GM21390 (cell line): ENCODE results near the gene ACSF3.

Experiments
- ATAC-seq: cut with Tn5 transposase; IDR thresholded peaks from one replicate; pipeline ENCODE4 v1.9.1; 2021; ENCODE audit not compliant: unreplicated experiment

Gene ACSF3

DNA sequence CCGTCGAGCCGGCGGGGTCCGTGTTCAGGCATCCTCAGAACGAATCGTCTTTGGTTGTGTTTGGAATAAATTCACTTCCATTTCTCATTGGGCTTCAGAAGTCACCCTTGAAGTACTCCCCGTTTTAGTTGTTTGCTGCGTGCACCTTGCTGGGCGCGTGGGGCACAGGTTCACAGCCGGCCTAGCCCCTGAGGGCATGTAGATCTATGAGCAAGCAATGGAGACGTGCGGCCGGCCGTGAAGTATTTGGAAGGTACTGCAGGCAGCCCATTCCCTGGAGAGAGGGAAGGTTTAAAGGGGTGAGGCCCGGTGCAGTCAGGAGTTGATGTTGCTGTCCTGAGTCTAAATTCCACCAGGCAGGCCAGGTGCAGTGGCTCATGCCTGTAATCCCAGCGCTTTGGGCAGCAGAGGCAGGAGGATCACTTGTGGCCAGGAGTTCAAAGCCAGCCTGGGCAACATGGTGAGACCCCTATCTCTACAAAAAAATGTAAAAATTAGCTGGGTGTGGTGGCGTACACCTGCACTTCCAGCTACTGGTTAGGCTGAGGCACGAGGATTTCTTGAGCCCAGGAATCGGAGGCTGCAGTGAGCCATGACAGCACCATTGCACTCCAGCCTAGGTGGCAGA lies 714 bp downstream of the ACSF3 start:
- peak; percentile 11 for ATAC-seq

DNA sequence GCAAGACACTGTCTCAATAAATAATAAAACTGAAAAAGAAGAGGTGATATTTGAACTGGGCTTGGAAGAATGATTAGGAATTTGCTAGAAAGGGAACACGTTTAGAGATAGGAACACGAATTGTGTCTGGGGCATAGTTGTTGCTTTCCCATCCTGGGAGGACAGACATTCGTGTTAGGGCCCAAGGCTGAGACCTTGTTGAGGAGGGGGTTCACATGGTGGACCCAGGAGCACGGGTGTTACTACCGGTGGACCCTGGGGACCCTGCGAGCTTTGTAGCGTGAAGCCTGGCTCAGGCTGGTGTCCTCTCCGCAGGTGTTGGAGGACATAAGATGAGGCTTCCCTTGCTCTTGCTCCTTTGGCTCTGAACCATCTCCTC lies 1.2 kb downstream of the ACSF3 start:
- no peak for ATAC-seq

DNA sequence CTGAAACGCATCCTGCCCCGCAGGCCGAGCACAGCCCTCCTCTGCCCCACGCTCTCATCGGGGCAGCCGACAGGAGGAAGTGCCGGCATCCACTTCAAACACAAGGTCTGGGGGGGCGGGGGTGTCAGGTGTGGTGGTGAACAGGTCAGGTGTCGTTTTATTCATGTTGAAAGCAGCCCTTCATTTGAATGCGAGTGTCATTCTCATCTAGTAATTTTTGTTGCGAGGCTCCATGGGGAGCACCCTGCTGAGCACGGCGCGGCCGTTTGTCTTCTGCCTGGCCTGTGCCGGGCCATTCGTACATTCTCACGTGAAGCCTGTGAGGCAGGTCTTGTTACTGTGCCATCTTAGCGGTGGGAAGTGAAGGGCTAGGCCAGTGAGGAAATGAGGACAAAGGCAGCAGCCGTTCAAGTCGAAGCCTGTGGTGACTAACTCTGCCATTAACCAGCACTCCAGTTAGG lies 1.9 kb downstream of the ACSF3 start:
- ATAC-seq, result no peak

- ATAC-seq, result no peak
These were observed 2.5 kb downstream of the ACSF3 start for GRCh38 chr16:89096042-89096717.

DNA sequence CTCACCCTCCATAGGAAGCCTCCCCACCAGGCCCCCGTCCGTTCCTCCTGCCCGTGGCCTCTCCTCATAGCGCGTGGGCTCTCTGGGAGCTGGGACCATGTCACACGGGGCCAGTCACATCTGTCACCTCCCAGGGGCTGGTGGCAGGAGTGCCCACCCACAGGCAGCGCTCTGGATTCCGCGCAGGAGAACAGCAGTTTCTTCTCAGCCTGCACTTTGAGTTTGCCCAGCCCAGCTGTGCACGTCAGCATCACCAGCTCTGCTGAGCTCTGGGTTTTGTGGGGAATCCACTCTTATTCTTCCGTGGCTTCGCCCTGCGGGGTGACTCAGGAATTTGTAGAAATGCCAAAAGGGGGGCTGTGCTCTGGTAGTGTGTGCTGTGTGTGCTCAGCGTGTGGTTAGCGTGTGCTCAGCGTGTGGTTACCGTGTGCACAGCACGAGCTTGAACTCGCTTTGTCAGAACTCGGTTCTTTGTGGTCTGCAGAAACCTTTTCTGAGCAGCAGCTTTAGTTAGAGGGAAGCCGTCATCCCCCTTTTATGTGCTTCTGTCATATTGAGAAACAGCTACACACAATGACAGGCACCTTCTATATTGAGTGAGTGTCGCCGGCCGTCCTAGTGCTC lies 3.2 kb downstream of the ACSF3 start:
- no peak for ATAC-seq

- ATAC-seq, result no peak
These were observed 3.7 kb downstream of the ACSF3 start for GRCh38 chr16:89097392-89097772.

DNA sequence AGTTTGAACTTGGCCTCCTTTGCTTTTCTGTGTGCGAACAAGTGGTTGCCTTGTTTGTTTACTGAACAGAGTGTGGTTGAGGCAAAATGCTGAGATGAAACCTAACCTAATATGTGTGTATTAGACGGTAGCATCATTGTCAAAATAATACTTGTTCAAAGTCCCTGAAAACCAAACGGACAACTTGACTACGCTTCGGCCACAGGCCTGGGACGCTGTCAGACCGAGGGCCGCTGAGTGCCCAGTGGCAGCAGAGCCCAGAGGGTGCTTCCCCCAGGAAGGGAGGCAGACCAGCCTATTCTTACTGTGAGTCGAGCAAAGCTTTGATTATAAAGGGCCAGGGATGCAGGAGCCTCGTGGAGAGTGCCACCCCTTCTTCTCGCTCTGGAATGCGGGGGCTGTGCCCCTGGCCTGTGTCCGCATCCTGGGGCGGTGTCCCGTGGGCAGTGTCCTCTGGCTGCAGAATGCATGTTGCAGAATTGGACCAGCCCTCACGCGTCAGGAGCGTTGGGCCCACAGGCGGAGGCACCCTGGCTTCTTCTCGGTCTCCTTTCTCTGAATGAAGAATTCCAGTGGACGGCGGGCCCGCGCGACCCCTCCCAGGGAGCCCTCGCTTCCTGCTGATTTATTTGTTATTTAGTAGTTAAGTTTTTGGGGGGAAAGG lies 5.2 kb downstream of the ACSF3 start:
- ATAC-seq, result no peak

DNA sequence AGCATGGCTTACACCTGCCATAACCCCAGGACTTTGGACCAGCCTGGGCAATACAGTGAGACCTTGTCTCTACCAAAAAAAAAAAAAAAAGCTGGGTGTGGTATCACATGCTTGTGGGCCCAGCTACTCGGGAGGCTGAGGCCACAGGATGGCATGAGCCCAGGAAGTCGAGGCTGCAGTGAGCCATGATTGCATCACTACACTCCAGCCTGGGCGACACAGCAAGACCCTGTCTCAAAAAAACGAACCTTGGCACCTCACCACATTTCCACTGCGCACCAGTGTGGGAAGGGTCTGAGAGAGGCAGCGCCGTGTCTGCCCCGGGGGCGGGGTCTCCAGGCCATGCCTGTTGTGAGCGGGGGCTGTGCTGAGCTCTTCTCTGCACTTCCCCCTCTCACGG lies 6.3 kb downstream of the ACSF3 start:
- ATAC-seq, result no peak

GRCh38 chr16:89100601-89101302 lies 7.1 kb downstream of the ACSF3 start:
- ATAC-seq, result no peak

DNA sequence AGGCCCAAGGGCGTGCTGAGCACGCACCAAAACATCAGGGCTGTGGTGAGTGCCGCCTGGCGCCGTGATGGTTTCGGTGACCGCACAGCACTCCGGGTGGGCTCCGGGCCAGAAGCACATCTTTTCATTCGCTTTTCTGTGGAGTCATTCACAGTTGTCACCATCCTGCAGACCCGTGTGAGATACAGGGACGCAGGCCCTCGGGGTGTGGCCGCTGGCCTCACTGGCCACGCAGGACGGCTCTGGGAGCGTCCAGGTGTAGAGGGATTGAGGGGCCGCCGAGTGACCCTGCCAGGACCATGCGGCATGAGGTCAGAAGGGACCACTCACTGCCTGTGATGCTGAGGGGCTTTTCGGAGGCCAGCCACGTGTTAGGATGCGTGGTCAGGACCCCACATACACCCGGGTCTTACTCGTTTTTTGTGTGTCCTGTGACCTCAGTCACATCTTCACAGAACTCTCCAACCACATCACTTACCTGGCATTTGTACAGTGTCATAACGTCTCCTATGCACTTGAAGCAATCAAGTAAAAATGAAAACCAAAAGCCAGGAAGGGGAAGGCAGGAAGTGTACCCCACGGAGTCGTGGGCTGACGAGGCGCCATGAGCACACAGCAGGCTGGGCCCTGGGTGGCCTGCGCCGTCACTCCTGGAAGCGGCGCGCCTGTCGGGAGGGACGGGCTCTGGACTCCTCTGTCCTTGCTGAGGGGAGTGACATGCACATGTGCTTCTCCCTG lies 7.8 kb downstream of the ACSF3 start:
- ATAC-seq, result no peak

DNA sequence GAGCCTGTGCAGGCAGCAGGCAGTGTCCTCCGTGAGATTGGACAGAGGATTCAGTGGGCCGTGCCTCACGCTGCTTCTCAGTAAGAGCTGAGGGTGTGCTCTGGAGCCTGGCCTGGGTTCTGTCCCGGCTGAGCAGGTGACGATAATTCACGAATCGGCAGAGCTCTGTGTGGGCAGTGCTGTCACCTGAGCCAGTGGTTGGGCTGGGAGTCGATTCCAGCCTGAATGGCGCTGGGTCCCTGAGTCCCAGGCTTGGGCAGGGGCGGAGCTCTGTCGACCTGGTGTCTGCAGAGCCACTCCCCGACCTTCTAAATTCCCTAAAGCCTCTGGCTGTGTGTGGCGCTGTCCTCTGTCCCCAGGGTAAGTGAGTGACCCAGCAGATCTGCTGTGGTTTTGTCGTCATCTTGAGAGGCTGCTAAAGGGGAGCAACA lies 8.4 kb downstream of the ACSF3 start:
- ATAC-seq, result no peak

DNA sequence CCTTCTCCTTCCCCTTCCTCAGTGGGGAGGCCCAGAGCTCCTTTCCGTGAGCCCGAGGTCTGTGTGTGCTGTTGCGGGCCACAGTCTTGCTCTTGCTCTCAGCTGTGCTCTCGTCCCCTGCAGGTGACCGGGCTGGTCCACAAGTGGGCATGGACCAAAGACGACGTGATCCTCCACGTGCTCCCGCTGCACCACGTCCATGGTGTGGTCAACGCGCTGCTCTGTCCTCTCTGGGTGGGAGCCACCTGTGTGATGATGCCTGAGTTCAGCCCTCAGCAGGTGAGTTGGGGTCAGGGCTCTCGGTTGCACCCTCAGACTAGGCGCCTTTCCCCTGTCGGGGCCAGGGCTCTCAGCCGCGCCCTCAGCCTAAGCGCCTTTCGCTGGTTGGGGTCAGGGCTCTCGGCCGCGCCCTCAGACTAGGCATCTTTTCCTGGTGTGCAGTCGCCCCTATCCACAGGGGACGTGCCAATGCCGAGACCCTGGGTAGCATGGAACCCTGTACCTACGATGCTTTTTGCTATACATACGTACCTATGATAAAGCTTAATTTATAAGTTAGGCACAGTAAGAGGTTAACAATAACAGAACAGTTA lies 8.9 kb downstream of the ACSF3 start:
- ATAC-seq, result no peak

DNA sequence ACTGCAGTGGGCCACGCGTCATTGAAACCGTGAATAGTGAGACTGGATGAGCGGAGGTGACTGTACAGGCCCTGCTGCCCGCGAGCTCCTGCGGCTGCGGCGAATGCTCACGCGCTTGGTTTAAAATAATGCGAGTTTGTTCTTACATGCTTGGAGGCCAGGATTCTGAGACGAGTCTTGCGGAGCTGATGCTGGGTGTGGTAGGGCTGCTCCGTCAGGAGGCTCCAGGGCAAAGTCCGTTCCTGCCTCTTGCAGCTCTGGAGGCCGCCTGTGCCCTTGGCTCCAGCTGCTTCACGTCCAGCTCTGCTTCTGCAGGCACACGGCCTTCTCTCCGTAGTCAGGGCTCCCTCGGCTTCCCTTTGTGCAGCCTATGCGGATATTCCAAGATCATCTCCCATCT lies 9.5 kb downstream of the ACSF3 start:
- ATAC-seq, result no peak

GRCh38 chr16:89103781-89104180 lies 10.1 kb downstream of the ACSF3 start:
- no peak for ATAC-seq

GRCh38 chr16:89104303-89104702 lies 10.7 kb downstream of the ACSF3 start:
- no peak for ATAC-seq

- no peak for ATAC-seq
These were observed 11.4 kb downstream of the ACSF3 start for GRCh38 chr16:89104930-89105571.

GRCh38 chr16:89105599-89106151 lies 12.0 kb downstream of the ACSF3 start:
- ATAC-seq, result no peak

GRCh38 chr16:89106533-89107202 lies 13.0 kb downstream of the ACSF3 start:
- ATAC-seq, result no peak

DNA sequence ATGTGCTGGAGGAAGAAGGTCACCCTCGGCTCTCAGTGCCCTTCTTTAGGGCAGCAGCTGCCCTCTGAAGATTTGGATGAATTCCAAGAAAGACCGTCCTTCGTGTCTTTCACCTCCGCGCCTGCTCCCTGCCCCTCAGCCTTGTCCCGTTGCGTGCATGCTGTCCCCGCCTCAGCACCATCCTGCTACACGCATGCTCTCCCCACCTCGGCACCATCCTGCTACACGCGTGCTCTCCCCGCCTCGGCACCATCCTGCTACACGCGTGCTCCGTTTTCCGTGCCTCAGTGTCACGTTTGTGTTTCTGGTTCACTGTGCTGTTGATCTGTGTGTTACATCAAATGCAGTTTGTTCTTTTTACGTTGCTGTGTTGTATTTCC lies 13.5 kb downstream of the ACSF3 start:
- ATAC-seq, result no peak
